ENCODE results near the gene SLC25A45.

DNA sequence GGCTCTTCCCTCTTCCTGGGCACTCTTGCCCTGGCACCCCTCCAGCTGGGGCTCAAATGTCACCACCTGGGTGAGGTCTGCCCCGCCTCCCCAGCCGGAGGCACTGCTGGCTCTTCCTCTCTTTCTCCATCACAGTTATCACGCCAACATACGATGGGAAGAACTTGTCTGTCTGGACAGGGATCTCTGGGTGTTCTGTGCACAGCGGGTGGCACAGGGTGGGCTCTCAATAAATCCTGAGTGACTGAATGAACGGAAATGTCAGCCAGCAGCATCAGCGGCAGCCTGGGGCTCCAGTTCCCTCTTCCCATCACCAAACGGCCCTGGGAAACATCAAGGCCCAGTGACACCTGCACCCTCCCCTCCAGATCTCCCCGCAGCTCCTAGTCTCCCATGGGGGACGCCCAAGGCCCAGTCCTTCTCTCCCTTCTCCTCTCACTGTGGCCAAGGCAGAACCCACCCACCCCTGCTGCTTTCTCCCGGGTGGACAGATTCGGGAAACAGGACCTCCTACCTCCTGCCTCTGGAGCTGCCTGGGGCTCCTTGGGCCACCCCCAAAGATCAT lies 440 bp upstream of the SLC25A45 start:
- TF ChIP-seq POLR2A (IDR thresholded peaks at IDR 0.05; ENCODE audit: low read depth) (no peak), POLR2AphosphoS5 (IDR thresholded peaks at IDR 0.05) (no peak)
- TF ChIP-seq, protein P1, sequence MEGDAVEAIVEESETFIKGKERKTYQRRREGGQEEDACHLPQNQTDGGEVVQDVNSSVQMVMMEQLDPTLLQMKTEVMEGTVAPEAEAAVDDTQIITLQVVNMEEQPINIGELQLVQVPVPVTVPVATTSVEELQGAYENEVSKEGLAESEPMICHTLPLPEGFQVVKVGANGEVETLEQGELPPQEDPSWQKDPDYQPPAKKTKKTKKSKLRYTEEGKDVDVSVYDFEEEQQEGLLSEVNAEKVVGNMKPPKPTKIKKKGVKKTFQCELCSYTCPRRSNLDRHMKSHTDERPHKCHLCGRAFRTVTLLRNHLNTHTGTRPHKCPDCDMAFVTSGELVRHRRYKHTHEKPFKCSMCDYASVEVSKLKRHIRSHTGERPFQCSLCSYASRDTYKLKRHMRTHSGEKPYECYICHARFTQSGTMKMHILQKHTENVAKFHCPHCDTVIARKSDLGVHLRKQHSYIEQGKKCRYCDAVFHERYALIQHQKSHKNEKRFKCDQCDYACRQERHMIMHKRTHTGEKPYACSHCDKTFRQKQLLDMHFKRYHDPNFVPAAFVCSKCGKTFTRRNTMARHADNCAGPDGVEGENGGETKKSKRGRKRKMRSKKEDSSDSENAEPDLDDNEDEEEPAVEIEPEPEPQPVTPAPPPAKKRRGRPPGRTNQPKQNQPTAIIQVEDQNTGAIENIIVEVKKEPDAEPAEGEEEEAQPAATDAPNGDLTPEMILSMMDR (IDR thresholded peaks at IDR 0.05): no peak
